Esophagus muscularis mucosa (tissue), 4 donors: ENCODE results near the gene MYO1C.

ENCODE experiments used
- EP300 ChIP-seq: sonication (generic); formaldehyde crosslinking; IDR thresholded peaks from one replicate; pipeline ENCODE4 v1.6.1; 2017; ENCODE audit warnings: antibody characterized with exemption
- POLR2A ChIP-seq: fragments of 450-650 bp; IDR thresholded peaks from one replicate; pipeline ENCODE4 v1.6.1; 2017; ENCODE audit warnings: antibody characterized with exemption, moderate library complexity, mild to moderate bottlenecking, low read depth
- POLR2AphosphoS5 ChIP-seq, 2 donors: sonication (generic); formaldehyde crosslinking; IDR thresholded peaks; one replicate each; pipeline ENCODE4 v1.6.1; 2017; ENCODE audit warnings: antibody characterized with exemption in 2 of 2
- TF ChIP-seq, protein P1 (sequence below), 3 experiments: fragments of 200-600 bp in 2 of 3; fragments of 450-650 bp in 1 of 3; sonication (generic) in 2 of 3; IDR thresholded peaks; one replicate each; pipeline ENCODE4 v1.5.1; 2017 to 2019; ENCODE audit warnings: antibody characterized with exemption in 3 of 3, mild to moderate bottlenecking in 2 of 3, moderate library complexity in 1 of 3

DNA sequence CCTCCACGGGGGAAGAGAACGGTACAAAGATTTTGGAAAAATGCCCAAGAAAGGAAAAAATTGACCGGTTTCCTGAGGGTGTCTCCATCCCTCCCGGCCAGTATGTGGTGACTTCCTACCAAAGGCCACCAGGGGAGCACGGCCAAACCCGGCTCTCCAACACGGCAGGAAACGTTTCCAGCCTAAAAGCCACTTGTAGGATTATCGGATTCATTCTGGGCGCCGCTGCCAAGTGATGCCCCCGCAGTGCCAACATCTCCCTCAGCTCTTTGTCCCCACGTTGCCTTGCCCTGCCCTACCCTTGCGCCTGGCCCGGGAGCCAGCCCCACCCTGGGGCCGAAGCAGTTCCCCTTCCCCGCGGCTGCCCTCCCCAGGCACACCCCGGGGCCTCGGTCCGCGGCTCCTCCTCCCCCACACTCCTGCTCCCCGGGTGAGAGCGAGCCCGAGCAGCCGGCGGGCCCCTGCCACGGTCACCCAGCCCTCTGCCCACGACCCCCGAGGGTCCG, 37.1 kb downstream of the MYO1C start:
- TF ChIP-seq, protein P1, sequence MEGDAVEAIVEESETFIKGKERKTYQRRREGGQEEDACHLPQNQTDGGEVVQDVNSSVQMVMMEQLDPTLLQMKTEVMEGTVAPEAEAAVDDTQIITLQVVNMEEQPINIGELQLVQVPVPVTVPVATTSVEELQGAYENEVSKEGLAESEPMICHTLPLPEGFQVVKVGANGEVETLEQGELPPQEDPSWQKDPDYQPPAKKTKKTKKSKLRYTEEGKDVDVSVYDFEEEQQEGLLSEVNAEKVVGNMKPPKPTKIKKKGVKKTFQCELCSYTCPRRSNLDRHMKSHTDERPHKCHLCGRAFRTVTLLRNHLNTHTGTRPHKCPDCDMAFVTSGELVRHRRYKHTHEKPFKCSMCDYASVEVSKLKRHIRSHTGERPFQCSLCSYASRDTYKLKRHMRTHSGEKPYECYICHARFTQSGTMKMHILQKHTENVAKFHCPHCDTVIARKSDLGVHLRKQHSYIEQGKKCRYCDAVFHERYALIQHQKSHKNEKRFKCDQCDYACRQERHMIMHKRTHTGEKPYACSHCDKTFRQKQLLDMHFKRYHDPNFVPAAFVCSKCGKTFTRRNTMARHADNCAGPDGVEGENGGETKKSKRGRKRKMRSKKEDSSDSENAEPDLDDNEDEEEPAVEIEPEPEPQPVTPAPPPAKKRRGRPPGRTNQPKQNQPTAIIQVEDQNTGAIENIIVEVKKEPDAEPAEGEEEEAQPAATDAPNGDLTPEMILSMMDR (IDR thresholded peaks at IDR 0.05) = peak; percentile 36 to 70 (median 49)
- TF ChIP-seq POLR2A (no peak), EP300 (no peak), POLR2AphosphoS5 (IDR thresholded peaks at IDR 0.05) (peak; percentile 40 to 49)
